Upper lobe of left lung (tissue), 6 donors: Measurements from ENCODE around the gene FNTB. TPM values are rescaled to one million over a fixed set of nuclear protein-coding genes. Genes with fewer than 3 reads are reported as not detected.

Experiments
- ATAC-seq, 2 donors: fragments of 200-7000 bp; cut with Tn5 transposase; one replicate each; pipeline ENCODE4 v1.9.1; 2022; ENCODE audit warnings: mild to moderate bottlenecking in 2 of 2, moderate library complexity in 2 of 2; ENCODE audit not compliant: low FRiP score in 2 of 2
- DNase-seq, 2 donors: peaks; one replicate each; pipeline ENCODE4 v3.0.0-alpha.2; 2019 to 2020
- H3K27ac ChIP-seq, 4 donors: fragments of 200-600 bp; sonication (generic); one replicate each; pipeline ENCODE4 v1.5.1; 2016 to 2019
- H3K27me3 ChIP-seq, 4 donors: fragments of 200-600 bp; sonication (generic); one replicate each; pipeline ENCODE4 v1.5.1; 2017 to 2019
- H3K36me3 ChIP-seq, 4 donors: fragments of 200-600 bp; sonication (generic); one replicate each; pipeline ENCODE4 v1.5.1; 2016 to 2019
- H3K4me1 ChIP-seq, 4 donors: fragments of 200-600 bp; sonication (generic); one replicate each; pipeline ENCODE4 v1.5.1; 2018 to 2019
- H3K4me3 ChIP-seq, 4 donors: fragments of 200-600 bp; sonication (generic); one replicate each; pipeline ENCODE4 v1.5.1; 2017 to 2019; ENCODE audit warnings: mild to moderate bottlenecking in 2 of 4, moderate library complexity in 1 of 4
- H3K9me3 ChIP-seq, 4 donors: fragments of 200-600 bp; sonication (generic); one replicate each; pipeline ENCODE4 v1.5.1; 2018 to 2019
- CTCF ChIP-seq, 6 experiments: fragments of 450-650 bp in 4 of 6; fragments of 200-600 bp in 2 of 6; sonication (generic) in 2 of 6; IDR thresholded peaks; one replicate each; pipeline ENCODE4 v1.5.1; 2016 to 2019; ENCODE audit warnings: antibody characterized with exemption in 6 of 6
- EP300 ChIP-seq, 4 donors: sonication (generic); formaldehyde crosslinking; IDR thresholded peaks; one replicate each; pipeline ENCODE4 v1.5.1; 2017; ENCODE audit warnings: antibody characterized with exemption in 4 of 4, control low read depth in 2 of 4
- POLR2A ChIP-seq, 4 donors: fragments of 450-650 bp; IDR thresholded peaks; one replicate each; pipeline ENCODE4 v1.5.1; 2016 to 2017; ENCODE audit warnings: antibody characterized with exemption in 4 of 4, mild to moderate bottlenecking in 2 of 4
- POLR2AphosphoS5 ChIP-seq, 2 donors: sonication (generic); formaldehyde crosslinking; IDR thresholded peaks; one replicate each; pipeline ENCODE4 v1.5.1; 2017; ENCODE audit warnings: antibody characterized with exemption in 2 of 2
- WGBS, 2 donors: methylation state at CpG; one replicate each; pipeline ENCODE4 v1.1.5; 2017 to 2018; 5-methylcytosine and 5-hydroxymethylcytosine counted together
- total RNA-seq, 6 donors: library from RNA; depleted of rRNA in 4 of 6; stranded (reverse); fragments of >200 nt in 4 of 6; gene quantifications; one replicate each; pipeline versions ENCODE4 v1.1.0 to v1.2.1, GENCODE V29; 2016 to 2021
- donor health status: DM: no; HTN: no; CAD: no; lungs with moderate emphysema.
- donor health status: DM: no; HTN: yes; CAD: no; lungs with severe emphysema.

Gene FNTB
- total RNA-seq, 6 donors from 2014 or later, result 9.5 to 30.1 (median 16.0) TPM

DNA sequence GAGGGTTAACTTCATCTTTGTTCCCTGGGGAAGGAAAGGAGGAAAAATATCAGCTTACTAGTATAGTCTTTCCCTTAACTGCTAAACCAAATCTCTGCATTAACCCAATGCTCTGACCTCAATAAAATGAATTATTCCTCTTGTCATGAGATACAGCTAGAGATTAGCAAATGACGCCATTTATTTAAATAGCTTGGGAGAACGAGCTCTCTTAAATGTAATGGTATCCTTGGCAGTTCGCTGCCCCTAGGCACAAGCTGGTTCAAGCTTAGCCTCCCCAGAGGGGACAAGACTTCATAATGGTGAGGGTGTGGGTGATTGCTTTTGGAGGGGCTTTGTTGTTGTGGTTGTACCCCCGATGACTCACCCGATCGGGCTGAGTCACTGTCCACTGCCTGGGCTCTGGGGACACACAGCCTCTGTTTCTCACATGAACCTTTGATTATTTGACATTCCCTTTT is 19.6 kb downstream of the FNTB start:
- H3K4me3 ChIP-seq, result no peak overlapping the region
- H3K9me3 ChIP-seq, result no peaks in the 10 kb centered on the region
- peaks cover 0 to 6% (median 2%) of the 10 kb centered on the region in 4 donors for H3K4me1 ChIP-seq
- no peaks in the 10 kb centered on the region for H3K27me3 ChIP-seq
- 95 to 97% methylated on average over 6 of the region's 6 CpGs for WGBS, 2 donors
- H3K27ac ChIP-seq, result no peak overlapping the region
- TF ChIP-seq CTCF (IDR thresholded peaks at IDR 0.05) (no peak), POLR2AphosphoS5 (IDR thresholded peaks at IDR 0.05) (no peak), EP300 (IDR thresholded peaks at IDR 0.05) (no peak), POLR2A (IDR thresholded peaks at IDR 0.05) (no peak)
- ATAC-seq (peak in 1 of 2 donors; percentile 35), DNase-seq (no peak)
- H3K36me3 ChIP-seq, result peaks cover 0 to 9% (median 3%) of the 10 kb centered on the region in 4 donors

GRCh38 chr14:65007202-65007601 is 20.5 kb downstream of the FNTB start:
- Histone ChIP-seq H3K9me3 (no peaks in the 10 kb centered on the region), H3K27ac (no peak overlapping the region), H3K27me3 (no peaks in the 10 kb centered on the region), H3K36me3 (peaks cover under 1 to 14% (median 6%) of the 10 kb centered on the region in 4 donors), H3K4me1 (peaks cover 0 to 6% (median 2%) of the 10 kb centered on the region in 4 donors), H3K4me3 (no peak overlapping the region)
- no peak for ATAC-seq
- WGBS, 2 donors, result 92 to 93% methylated on average over 1 of the region's 1 CpG
- DNase-seq, result no peak
- TF ChIP-seq EP300 (IDR thresholded peaks at IDR 0.05), result no peak
- no peak for TF ChIP-seq CTCF (IDR thresholded peaks at IDR 0.05)
- TF ChIP-seq POLR2AphosphoS5 (IDR thresholded peaks at IDR 0.05), result no peak
- no peak for TF ChIP-seq POLR2A (IDR thresholded peaks at IDR 0.05)

DNA sequence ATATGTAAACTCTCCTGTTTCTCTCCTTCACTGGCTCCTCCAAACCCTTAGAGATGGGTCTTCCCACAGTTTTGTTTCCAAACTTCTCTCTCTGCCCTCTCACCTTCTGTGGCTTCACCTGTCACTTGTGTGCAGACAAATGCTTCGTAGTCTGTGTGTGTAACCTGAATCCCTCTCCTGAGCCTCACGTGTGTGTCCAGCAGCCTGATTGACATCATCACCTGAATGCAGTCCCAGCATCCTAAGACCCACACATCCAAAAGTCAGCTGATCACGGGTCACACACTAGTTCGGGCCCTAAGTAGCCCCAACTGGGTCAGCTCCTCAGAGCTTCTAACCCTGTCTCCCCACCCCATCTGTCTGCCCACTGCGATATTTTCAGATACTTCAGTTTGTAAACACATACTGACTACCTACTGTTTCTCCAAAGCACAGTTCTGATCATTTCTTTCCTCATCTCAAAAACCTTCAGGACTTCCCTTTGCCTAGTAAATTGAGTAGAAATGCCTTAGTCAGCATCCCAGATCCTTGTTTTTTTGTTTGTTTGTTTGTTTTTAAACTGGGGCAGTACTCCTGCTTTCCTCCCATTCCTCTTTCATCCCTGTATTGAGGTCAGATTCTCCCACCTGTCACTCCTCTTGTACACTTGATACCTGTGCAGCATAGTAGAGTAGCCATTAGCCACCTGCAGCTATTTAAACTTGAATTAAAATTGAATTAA is 23.7 kb downstream of the FNTB start:
- TF ChIP-seq EP300 (IDR thresholded peaks at IDR 0.05), result no peak
- no peak for TF ChIP-seq CTCF (IDR thresholded peaks at IDR 0.05)
- TF ChIP-seq POLR2A (IDR thresholded peaks at IDR 0.05), result no peak
- TF ChIP-seq POLR2AphosphoS5 (IDR thresholded peaks at IDR 0.05), result no peak
- 88 to 90% methylated on average over 5 of the region's 5 CpGs for WGBS, 2 donors
- no peak for DNase-seq
- Histone ChIP-seq H3K27ac (no peak overlapping the region), H3K9me3 (no peaks in the 10 kb centered on the region), H3K36me3 (peaks cover 2 to 15% (median 8%) of the 10 kb centered on the region in 4 donors), H3K4me3 (no peak overlapping the region), H3K27me3 (no peaks in the 10 kb centered on the region), H3K4me1 (no peaks in the 10 kb centered on the region)
- no peak for ATAC-seq

- H3K27me3 ChIP-seq, result no peaks in the 10 kb centered on the region
- ATAC-seq (no peak), DNase-seq (no peak)
- WGBS, 2 donors, result 90 to 93% methylated on average over 10 of the region's 10 CpGs
- TF ChIP-seq POLR2A (IDR thresholded peaks at IDR 0.05), result no peak
- no peak for TF ChIP-seq CTCF (IDR thresholded peaks at IDR 0.05)
- no peak for TF ChIP-seq POLR2AphosphoS5 (IDR thresholded peaks at IDR 0.05)
- TF ChIP-seq EP300 (IDR thresholded peaks at IDR 0.05), result no peak
- H3K27ac ChIP-seq, result no peak overlapping the region
- H3K36me3 ChIP-seq, result peaks cover 2 to 23% (median 10%) of the 10 kb centered on the region in 4 donors
- H3K9me3 ChIP-seq, result no peaks in the 10 kb centered on the region
- no peaks in the 10 kb centered on the region for H3K4me1 ChIP-seq
- no peak overlapping the region for H3K4me3 ChIP-seq
Measured at GRCh38 chr14:65011538-65011937, 24.8 kb downstream of the FNTB start.

DNA sequence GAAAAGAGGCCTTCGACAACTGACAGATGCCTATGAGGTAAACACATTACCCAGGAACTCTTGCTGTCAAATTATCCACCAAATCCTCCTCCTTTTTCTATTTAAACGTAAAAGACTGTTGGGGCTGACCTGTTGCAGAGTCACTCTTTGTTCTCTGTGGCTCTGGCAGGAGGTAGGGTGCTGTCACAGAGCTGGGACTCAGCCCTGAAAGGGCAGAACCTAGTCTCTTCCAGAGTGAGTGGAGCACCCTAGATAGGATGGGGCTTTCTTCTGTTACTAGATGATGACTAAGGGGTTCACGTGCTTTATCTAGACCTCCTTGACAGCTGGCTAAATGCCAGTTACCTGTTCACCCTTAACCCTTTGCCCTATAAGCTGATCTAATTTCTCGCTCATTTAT is 25.7 kb downstream of the FNTB start:
- H3K27me3 ChIP-seq, result no peaks in the 10 kb centered on the region
- no peaks in the 10 kb centered on the region for H3K9me3 ChIP-seq
- no peak overlapping the region for H3K4me3 ChIP-seq
- DNase-seq, result no peak
- WGBS, 2 donors, result 86 to 92% methylated on average over 4 of the region's 4 CpGs
- no peaks in the 10 kb centered on the region for H3K4me1 ChIP-seq
- no peak for ATAC-seq
- peaks cover 2 to 25% (median 11%) of the 10 kb centered on the region in 4 donors for H3K36me3 ChIP-seq
- no peak overlapping the region for H3K27ac ChIP-seq
- TF ChIP-seq POLR2AphosphoS5 (IDR thresholded peaks at IDR 0.05) (no peak), EP300 (IDR thresholded peaks at IDR 0.05) (no peak), POLR2A (IDR thresholded peaks at IDR 0.05) (no peak), CTCF (IDR thresholded peaks at IDR 0.05) (no peak)
